CD4-positive, alpha-beta memory T cell (primary cell): ENCODE data around the gene CST9. TPM values are rescaled to one million over a fixed set of nuclear protein-coding genes. Genes with fewer than 3 reads are reported as not detected.

Experiments used
- CTCF ChIA-PET: fragments of 350-600 bp; sonication (Branson Sonifier 250); formaldehyde crosslinking; loops from one replicate; lab custom pipeline; 2021; ENCODE audit warnings: inconsistent platforms; ENCODE audit not compliant: partially characterized antibody; lab: Charles Lee
- POLR2A ChIA-PET: fragments of 350-600 bp; sonication (Branson Sonifier 250); formaldehyde crosslinking; loops from one replicate; lab custom pipeline; 2021; ENCODE audit not compliant: partially characterized antibody; lab: Charles Lee
- DNase-seq, 5 donors: peaks; one replicate each; pipeline versions ENCODE4 v3.0.0 to v3.0.0-alpha.2; 2020 to 2022; ENCODE audit warnings: mixed read lengths in 1 of 5
- H3K27ac ChIP-seq: one replicate; pipeline ENCODE4 v1.7.0; 2013; ENCODE audit warnings: low read depth, low read length
- H3K27me3 ChIP-seq: 2 replicates; pipeline ENCODE4 v1.7.0; 2013; ENCODE audit warnings: mild to moderate bottlenecking, low read length, moderate library complexity; ENCODE audit not compliant: insufficient read depth
- H3K36me3 ChIP-seq: 2 replicates; pipeline ENCODE4 v1.7.0; 2013; ENCODE audit warnings: mild to moderate bottlenecking, low read length, moderate library complexity; ENCODE audit not compliant: insufficient read depth
- H3K4me1 ChIP-seq: 2 replicates; pipeline ENCODE4 v1.7.0; 2013; ENCODE audit warnings: mild to moderate bottlenecking, low read length, moderate library complexity; ENCODE audit not compliant: insufficient read depth
- H3K4me3 ChIP-seq, 2 donors: one replicate each; pipeline ENCODE4 v1.7.0; 2013; ENCODE audit warnings: low read length in 2 of 2, mild to moderate bottlenecking in 1 of 2
- H3K9me3 ChIP-seq, 2 donors: one replicate each; pipeline ENCODE4 v1.7.0; 2013; ENCODE audit warnings: low read length in 2 of 2, control low read depth in 1 of 2; ENCODE audit not compliant: control insufficient read depth in 1 of 2
- H3K27ac Mint-ChIP-seq, 7 donors: one replicate each; pipeline ENCODE4 v1.8.0; 2020 to 2021; ENCODE audit warnings: mixed read lengths in 7 of 7, mild to moderate bottlenecking in 6 of 7, inconsistent platforms in 3 of 7, moderate library complexity in 3 of 7
- H3K27me3 Mint-ChIP-seq, 2 donors: one replicate each; pipeline ENCODE4 v1.8.0; 2020 to 2021; ENCODE audit warnings: mixed read lengths in 2 of 2
- H3K36me3 Mint-ChIP-seq, 2 donors: one replicate each; pipeline ENCODE4 v1.8.0; 2020 to 2021; ENCODE audit warnings: mixed read lengths in 2 of 2, inconsistent platforms in 1 of 2, mild to moderate bottlenecking in 1 of 2
- H3K4me1 Mint-ChIP-seq, 4 donors: one replicate each; pipeline ENCODE4 v1.8.0; 2020 to 2021; ENCODE audit warnings: mixed read lengths in 4 of 4, mild to moderate bottlenecking in 1 of 4
- H3K4me3 Mint-ChIP-seq, 8 donors: one replicate each; pipeline ENCODE4 v1.8.0; 2020 to 2021; ENCODE audit warnings: mixed read lengths in 8 of 8, mild to moderate bottlenecking in 7 of 8, moderate library complexity in 6 of 8, inconsistent platforms in 3 of 8
- H3K9me3 Mint-ChIP-seq, 8 donors: one replicate each; pipeline ENCODE4 v1.8.0; 2020 to 2021; ENCODE audit warnings: mixed read lengths in 8 of 8, mild to moderate bottlenecking in 5 of 8, inconsistent platforms in 3 of 8, moderate library complexity in 1 of 8
- intact Hi-C: fragments of 100-400 bp; cut with micrococcal nuclease; formaldehyde crosslinking; loops from one replicate; pipeline ENCODE4 v1.15.1; 2023
- polyA plus RNA-seq, 2 donors: library from polyadenylated mRNA; unstranded; fragments of 300-500 nt; fragmentation: Illumina TruSeq; gene quantifications; one replicate each; pipeline ENCODE4 v1.2.3, GENCODE V29; 2021
- total RNA-seq, 2 experiments: library from RNA; stranded (reverse); gene quantifications; one replicate each; pipeline ENCODE4 v1.2.3, GENCODE V29; 2021

CST9 gene
- total RNA-seq: not detected
- polyA plus RNA-seq: not detected

DNA sequence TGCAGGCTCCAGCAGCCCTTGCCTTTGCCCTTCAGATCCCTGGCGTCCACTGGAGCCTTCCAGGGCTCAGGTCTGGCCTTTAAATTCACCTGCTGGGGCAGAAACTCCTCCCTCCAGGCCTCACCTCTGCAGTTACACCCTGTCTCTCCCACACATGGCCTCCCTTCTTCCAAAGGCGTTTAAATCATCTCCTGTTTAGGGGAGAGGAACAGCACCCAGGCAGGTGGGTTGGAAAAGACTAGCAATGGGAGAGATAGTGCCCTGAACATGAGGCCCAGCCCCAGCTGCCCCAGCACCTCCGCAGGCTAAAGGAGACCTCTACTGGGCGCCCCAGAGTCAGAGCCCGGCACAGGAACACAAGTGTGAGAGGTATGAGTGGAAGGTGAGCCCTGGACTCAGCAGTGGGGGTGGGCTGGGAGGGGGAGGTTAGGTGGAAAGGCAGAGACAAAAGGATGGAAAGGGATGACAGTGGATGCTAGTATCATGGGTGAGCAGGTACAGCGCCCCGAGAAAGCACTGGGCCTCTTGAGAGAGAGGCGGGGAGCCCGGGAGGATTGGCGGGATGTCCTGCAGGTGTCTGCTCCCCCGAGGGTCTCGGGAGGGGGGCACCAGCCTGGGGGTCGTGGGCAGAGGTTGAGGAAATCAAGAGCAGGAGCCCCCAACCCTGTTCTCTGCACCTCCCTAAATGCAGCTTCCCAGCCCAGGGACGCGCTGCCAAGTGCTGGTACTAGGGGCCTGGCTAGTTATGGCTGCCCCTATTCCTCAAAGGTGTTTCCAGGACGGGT is at the start of gene CST9:
Gene CST9 (minus strand): TSS at position 51 of the 785 bp plus-strand sequence. CDS start 53 bp downstream, outside the sequence.
- H3K4me1 ChIP-seq: no peaks in the 10 kb centered on the region
- H3K4me3 Mint-ChIP-seq: no peak within 1 kb of the TSS
- intact Hi-C loops: loop anchor here (10.0 kb wide), 1 partner anchor 1891 kb away; no protein-coding TSS in a partner anchor
- no peaks in the 10 kb centered on the region for H3K27me3 ChIP-seq
- H3K27me3 Mint-ChIP-seq: peaks cover 3 to 6% of the 10 kb centered on the region in 2 donors
- ChIA-PET POLR2A (no interaction called here), CTCF (interaction anchor here (0.9 to 2.5 kb wide), 3 partner anchors 43 to 256 kb away, joined by 3 to 10 read pairs (median 10); partner anchors contain the start of gene NXT1)
- no peaks in the 10 kb centered on the region for H3K9me3 ChIP-seq
- peaks cover 0 to 2% (median 0%) of the 10 kb centered on the region in 8 donors for H3K9me3 Mint-ChIP-seq
- H3K4me1 Mint-ChIP-seq: no peaks in the 10 kb centered on the region
- no peak within 1 kb of the TSS for H3K27ac Mint-ChIP-seq
- H3K36me3 ChIP-seq: no peaks in the 10 kb centered on the region
- H3K27ac ChIP-seq: no peak within 1 kb of the TSS
- H3K36me3 Mint-ChIP-seq: no peaks in the 10 kb centered on the region
- H3K4me3 ChIP-seq: no peak within 1 kb of the TSS
- no peak for DNase-seq

GRCh38 chr20:23654717-23655116 is 49.0 kb upstream of the CST9 start:
- Histone ChIP-seq H3K9me3 (no peaks in the 10 kb centered on the region), H3K4me3 (no peak overlapping the region), H3K36me3 (no peaks in the 10 kb centered on the region), H3K27ac (no peak overlapping the region), H3K4me1 (no peaks in the 10 kb centered on the region), H3K27me3 (no peaks in the 10 kb centered on the region)
- ChIA-PET POLR2A (no interaction called here), CTCF (no interaction called here)
- Mint-ChIP-seq H3K4me1 (no peaks in the 10 kb centered on the region), H3K27ac (no peak overlapping the region), H3K4me3 (no peak overlapping the region), H3K27me3 (peaks cover 4 to 8% of the 10 kb centered on the region in 2 donors), H3K36me3 (no peaks in the 10 kb centered on the region), H3K9me3 (peaks cover 0 to 3% (median 0%) of the 10 kb centered on the region in 8 donors)
- DNase-seq: no peak
- intact Hi-C loops: no loop called here

DNA sequence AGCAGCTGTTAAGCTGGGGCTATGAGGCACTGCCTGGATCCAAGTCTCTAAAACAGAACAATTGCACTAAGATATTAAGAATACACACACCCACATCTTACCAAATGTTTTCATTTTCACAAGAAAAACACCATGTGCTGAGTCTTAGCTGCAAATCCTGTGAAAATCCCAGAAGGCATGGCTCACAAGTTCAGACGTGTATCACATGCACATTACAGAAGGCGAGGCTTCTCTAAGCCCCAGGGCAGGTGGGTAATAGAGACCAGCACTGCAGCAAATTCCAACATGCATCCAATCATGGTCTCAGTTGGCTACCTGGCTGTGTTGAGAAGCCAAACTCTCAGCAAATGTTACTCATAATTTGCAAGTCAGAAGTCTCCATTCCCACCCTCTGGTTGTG is 48.3 kb upstream of the CST9 start:
- Histone ChIP-seq H3K4me1 (no peaks in the 10 kb centered on the region), H3K9me3 (no peaks in the 10 kb centered on the region), H3K27me3 (no peaks in the 10 kb centered on the region), H3K36me3 (no peaks in the 10 kb centered on the region), H3K27ac (no peak overlapping the region), H3K4me3 (no peak overlapping the region)
- DNase-seq: no peak
- Mint-ChIP-seq H3K27ac (no peak overlapping the region), H3K36me3 (no peaks in the 10 kb centered on the region), H3K27me3 (peaks cover 4 to 8% of the 10 kb centered on the region in 2 donors), H3K4me3 (no peak overlapping the region), H3K9me3 (peaks cover 0 to 3% (median 0%) of the 10 kb centered on the region in 8 donors), H3K4me1 (no peaks in the 10 kb centered on the region)
- ChIA-PET POLR2A (no interaction called here), CTCF (no interaction called here)
- intact Hi-C loops: no loop called here

DNA sequence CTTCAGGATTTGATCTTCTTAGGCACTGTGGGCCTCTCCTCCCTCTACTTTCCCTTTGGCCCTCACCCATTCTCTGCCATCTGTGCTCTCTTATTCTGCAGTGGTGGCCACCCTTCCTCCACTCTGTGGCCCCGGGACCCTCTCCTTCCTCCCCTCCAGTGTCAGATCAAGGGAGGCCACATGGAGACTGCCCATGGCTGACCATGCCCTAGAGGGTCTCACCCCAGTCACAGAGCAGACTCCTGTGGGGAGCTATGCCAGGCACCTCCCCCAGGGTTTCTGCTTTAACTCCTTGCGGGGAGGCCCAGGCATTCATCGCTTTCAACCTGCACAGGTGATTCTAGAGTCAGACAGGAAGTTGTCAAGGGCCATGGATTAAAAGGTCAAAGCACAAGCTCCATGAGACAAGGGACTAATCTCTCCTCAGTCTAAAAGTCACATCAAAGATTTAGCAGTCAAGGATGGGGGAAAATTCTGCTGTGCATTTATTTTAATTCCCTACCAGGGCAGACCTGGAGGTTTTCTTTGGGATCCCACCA is 47.8 kb upstream of the CST9 start:
- peaks cover 0 to 3% (median 0%) of the 10 kb centered on the region in 8 donors for H3K9me3 Mint-ChIP-seq
- intact Hi-C loops: no loop called here
- no peaks in the 10 kb centered on the region for H3K9me3 ChIP-seq
- POLR2A ChIA-PET: no interaction called here
- DNase-seq: no peak
- H3K27ac Mint-ChIP-seq: no peak overlapping the region
- no peaks in the 10 kb centered on the region for H3K4me1 ChIP-seq
- no peak overlapping the region for H3K4me3 Mint-ChIP-seq
- no peaks in the 10 kb centered on the region for H3K27me3 ChIP-seq
- no peaks in the 10 kb centered on the region for H3K36me3 ChIP-seq
- no peak overlapping the region for H3K27ac ChIP-seq
- CTCF ChIA-PET: no interaction called here
- H3K36me3 Mint-ChIP-seq: no peaks in the 10 kb centered on the region
- no peak overlapping the region for H3K4me3 ChIP-seq
- H3K4me1 Mint-ChIP-seq: no peaks in the 10 kb centered on the region
- H3K27me3 Mint-ChIP-seq: peaks cover 4 to 8% of the 10 kb centered on the region in 2 donors

GRCh38 chr20:23652926-23653325 is 47.2 kb upstream of the CST9 start:
- Histone ChIP-seq H3K36me3 (no peaks in the 10 kb centered on the region), H3K4me1 (no peaks in the 10 kb centered on the region), H3K27me3 (no peaks in the 10 kb centered on the region), H3K4me3 (no peak overlapping the region), H3K9me3 (no peaks in the 10 kb centered on the region), H3K27ac (no peak overlapping the region)
- Mint-ChIP-seq H3K27ac (no peak overlapping the region), H3K4me3 (no peak overlapping the region), H3K4me1 (no peaks in the 10 kb centered on the region), H3K27me3 (peaks cover 4 to 8% of the 10 kb centered on the region in 2 donors), H3K36me3 (no peaks in the 10 kb centered on the region), H3K9me3 (peaks cover 0 to 3% (median 0%) of the 10 kb centered on the region in 8 donors)
- POLR2A ChIA-PET: no interaction called here
- no peak for DNase-seq
- intact Hi-C loops: no loop called here
- CTCF ChIA-PET: no interaction called here

GRCh38 chr20:23652371-23652770 is 46.7 kb upstream of the CST9 start:
- Mint-ChIP-seq H3K9me3 (peaks cover 0 to 3% (median 0%) of the 10 kb centered on the region in 8 donors), H3K36me3 (no peaks in the 10 kb centered on the region), H3K27me3 (peaks cover 4 to 8% of the 10 kb centered on the region in 2 donors), H3K4me1 (no peaks in the 10 kb centered on the region), H3K27ac (no peak overlapping the region), H3K4me3 (no peak overlapping the region)
- Histone ChIP-seq H3K36me3 (no peaks in the 10 kb centered on the region), H3K4me3 (no peak overlapping the region), H3K9me3 (no peaks in the 10 kb centered on the region), H3K27ac (no peak overlapping the region), H3K4me1 (no peaks in the 10 kb centered on the region), H3K27me3 (no peaks in the 10 kb centered on the region)
- no peak for DNase-seq
- ChIA-PET POLR2A (no interaction called here), CTCF (no interaction called here)
- intact Hi-C loops: no loop called here

GRCh38 chr20:23651117-23651516 is 45.4 kb upstream of the CST9 start:
- H3K4me1 ChIP-seq: no peaks in the 10 kb centered on the region
- peaks cover 0 to 3% (median 0%) of the 10 kb centered on the region in 8 donors for H3K9me3 Mint-ChIP-seq
- no peaks in the 10 kb centered on the region for H3K27me3 ChIP-seq
- H3K9me3 ChIP-seq: no peaks in the 10 kb centered on the region
- CTCF ChIA-PET: no interaction called here
- POLR2A ChIA-PET: no interaction called here
- H3K36me3 Mint-ChIP-seq: no peaks in the 10 kb centered on the region
- H3K4me3 ChIP-seq: no peak overlapping the region
- DNase-seq: no peak
- H3K4me3 Mint-ChIP-seq: no peak overlapping the region
- H3K27ac ChIP-seq: no peak overlapping the region
- H3K27ac Mint-ChIP-seq: no peak overlapping the region
- H3K4me1 Mint-ChIP-seq: no peaks in the 10 kb centered on the region
- peaks cover 4 to 8% of the 10 kb centered on the region in 2 donors for H3K27me3 Mint-ChIP-seq
- H3K36me3 ChIP-seq: no peaks in the 10 kb centered on the region
- intact Hi-C loops: no loop called here
